PC-3 (cell line): ENCODE measurements around the gene ERN2. TPM values are rescaled to one million over a fixed set of nuclear protein-coding genes. Genes with fewer than 3 reads are reported as not detected.

ENCODE experiments used
- ATAC-seq: fragments of 200-7000 bp; cut with Tn5 transposase; 2 replicates; pipeline ENCODE4 v1.9.1; 2020; ENCODE audit warnings: mild to moderate bottlenecking, moderate library complexity
- Bru-seq: library from RNA; stranded (reverse); fragments of 400-500 nt; gene quantifications from one replicate; lab custom pipeline; 2021; lab: Mats Ljungman, UMichigan
- BruChase-seq, 2 experiments: library from RNA; stranded (reverse); fragments of 400-500 nt; gene quantifications; one replicate each; lab custom pipeline; 2021; lab: Mats Ljungman, UMichigan
- BruUV-seq: library from RNA; stranded (reverse); fragments of 400-500 nt; replicated peaks from 2 replicates; lab custom pipeline; 2021; lab: Mats Ljungman, UMichigan
- CTCF ChIA-PET: fragments of 300-600 bp; sonication (Branson Sonifier 250); formaldehyde crosslinking; loops from one replicate; lab custom pipeline; 2022; ENCODE audit warnings: antibody characterized with exemption; lab: Charles Lee
- POLR2A ChIA-PET: fragments of 300-600 bp; sonication (Branson Sonifier 250); formaldehyde crosslinking; loops from one replicate; lab custom pipeline; 2022; ENCODE audit warnings: antibody characterized with exemption; ENCODE audit not compliant: unreplicated experiment; lab: Charles Lee
- DNase-seq: peaks from one replicate; pipeline ENCODE4 v3.0.0-alpha.2; 2015
- H2AFZ ChIP-seq: fragments of 300-600 bp; sonication (generic); 2 replicates; pipeline ENCODE4 v1.6.0; 2016; ENCODE audit warnings: antibody characterized with exemption, low read length
- H3F3A ChIP-seq: fragments of 300-600 bp; sonication (generic); one replicate; pipeline ENCODE4 v1.6.0; 2017; ENCODE audit warnings: antibody characterized with exemption, low read length, control low read depth, mild to moderate bottlenecking; ENCODE audit not compliant: unreplicated experiment
- H3K27ac ChIP-seq: fragments of 300-600 bp; sonication (generic); 2 replicates; pipeline ENCODE4 v1.5.1; 2016; ENCODE audit warnings: mild to moderate bottlenecking, low read length
- H3K27me3 ChIP-seq: fragments of 300-600 bp; sonication (generic); 2 replicates; pipeline ENCODE4 v1.6.1; 2016; ENCODE audit warnings: low read length, mixed read lengths
- H3K36me3 ChIP-seq: fragments of 300-600 bp; sonication (generic); 2 replicates; pipeline ENCODE4 v1.6.1; 2016; ENCODE audit warnings: low read depth, mixed run types, low read length, mixed read lengths
- H3K4me1 ChIP-seq: fragments of 300-600 bp; sonication (generic); 2 replicates; pipeline ENCODE4 v1.5.1; 2016; ENCODE audit warnings: low read length; ENCODE audit not compliant: insufficient read depth
- H3K4me2 ChIP-seq: fragments of 300-600 bp; sonication (generic); 2 replicates; pipeline ENCODE4 v1.6.0; 2016; ENCODE audit warnings: low read length
- H3K4me3 ChIP-seq: fragments of 300-600 bp; sonication (generic); 2 replicates; pipeline ENCODE4 v1.5.1; 2016; ENCODE audit warnings: mild to moderate bottlenecking, low read length, mixed read lengths
- H3K79me2 ChIP-seq: fragments of 300-600 bp; sonication (generic); 2 replicates; pipeline ENCODE4 v1.6.1; 2017; ENCODE audit warnings: low read length, mixed read lengths
- H3K9ac ChIP-seq: fragments of 300-600 bp; sonication (generic); 2 replicates; pipeline ENCODE4 v1.6.0; 2016; ENCODE audit warnings: mild to moderate bottlenecking, low read length
- H3K9me2 ChIP-seq: fragments of 300-600 bp; sonication (generic); replicated peaks from 2 replicates; pipeline ENCODE4 v1.6.1; 2016; ENCODE audit warnings: mixed run types, low read length, mixed read lengths
- H3K9me3 ChIP-seq: fragments of 300-600 bp; sonication (generic); 2 replicates; pipeline ENCODE4 v1.6.1; 2016; ENCODE audit warnings: low read length, mixed read lengths
- H4K20me1 ChIP-seq: fragments of 300-600 bp; sonication (generic); 2 replicates; pipeline ENCODE4 v1.6.1; 2016; ENCODE audit warnings: low read length, mixed read lengths
- EZH2 ChIP-seq: fragments of 300-600 bp; sonication (generic); IDR thresholded peaks from one replicate; pipeline ENCODE4 v1.6.1; 2017; ENCODE audit warnings: antibody characterized with exemption, mild to moderate bottlenecking, low read length; ENCODE audit not compliant: unreplicated experiment
- EZH2phosphoT487 ChIP-seq: fragments of 300-600 bp; sonication (generic); IDR thresholded peaks from 2 replicates; pipeline ENCODE4 v1.6.1; 2018; ENCODE audit warnings: mild to moderate bottlenecking, antibody characterized with exemption, low read length, borderline replicate concordance
- intact Hi-C: fragments of 100-400 bp; cut with micrococcal nuclease; formaldehyde crosslinking; loops from 2 replicates; pipeline ENCODE4 v1.9.0; 2023
- long read RNA-seq: library from polyadenylated mRNA; unstranded; transcript quantifications from one replicate; pipeline ENCODE4 v2.0.0, GENCODE V29; 2021; ENCODE audit not compliant: unreplicated experiment
- total RNA-seq: library from RNA; depleted of rRNA; stranded (reverse); fragments of >200 nt; gene quantifications from 2 replicates; pipeline ENCODE4 v1.2.3, GENCODE V29; 2014; rRNA removed
- TF ChIP-seq, protein P1 (sequence below): fragments of 300-600 bp; sonication (generic); conservative IDR thresholded peaks from 2 replicates; pipeline ENCODE4 v1.5.1; 2017; ENCODE audit warnings: antibody characterized with exemption, low read depth, mild to moderate bottlenecking, low read length

Gene ERN2
- not detected in 2 replicates for total RNA-seq
- percentile 4 among the genes with signal in this experiment for Bru-seq, nascent RNA
- percentile 4 among the genes with signal in this experiment for BruChase-seq, experiment 1, labeled RNA remaining after a 6-hour chase
- BruChase-seq, experiment 2, labeled RNA remaining after a 2-hour chase, result not detected
- long read RNA-seq, result 0 reads

DNA sequence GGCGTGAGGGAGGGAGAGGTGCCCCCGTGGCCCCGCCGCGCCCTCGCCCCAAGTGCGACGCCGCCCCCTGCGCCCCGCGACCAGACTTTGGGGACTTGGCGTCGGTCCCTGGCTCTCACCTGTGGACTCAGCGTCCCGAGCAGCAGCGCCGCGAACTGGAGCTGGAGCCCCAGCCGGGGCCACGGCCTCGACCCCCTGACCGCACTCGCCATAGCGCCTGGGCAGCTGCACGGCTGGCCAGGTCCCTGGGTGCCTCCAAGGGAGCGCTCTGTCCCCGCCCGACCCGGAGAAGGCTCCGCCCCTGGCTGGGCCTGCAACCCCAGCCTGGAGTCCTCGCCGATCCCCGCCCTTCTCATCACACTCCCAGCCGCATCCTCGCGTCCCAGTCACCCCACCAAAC, at the start of gene ERN2:
Gene ERN2, minus strand, starts transcription at position 247 of the 400 bp plus-strand sequence. Its CDS starts 35 bp downstream, at position 212.
- no peaks in the 10 kb centered on the region for H3K9me2 ChIP-seq
- H3K4me2 ChIP-seq, result no peak within 1 kb of the TSS
- H3F3A ChIP-seq, result no peaks in the 10 kb centered on the region
- peaks cover 6% of the 10 kb centered on the region for H3K27me3 ChIP-seq
- no peaks in the 10 kb centered on the region for H3K36me3 ChIP-seq
- no TSS peak for BruUV-seq
- no peaks in the 10 kb centered on the region for H3K9me3 ChIP-seq
- no peak within 1 kb of the TSS for H3K27ac ChIP-seq
- no peaks in the 10 kb centered on the region for H3K4me1 ChIP-seq
- H3K9ac ChIP-seq, result no peak within 1 kb of the TSS
- no peak for DNase-seq
- H4K20me1 ChIP-seq, result no peaks in the 10 kb centered on the region
- intact Hi-C loops, result no loop called here
- ATAC-seq, result no peak
- POLR2A ChIA-PET, result no interaction called here
- no peak within 1 kb of the TSS for H2AFZ ChIP-seq
- H3K79me2 ChIP-seq, result no peaks in the 10 kb centered on the region
- H3K4me3 ChIP-seq, result no peak within 1 kb of the TSS
- CTCF ChIA-PET, result no interaction called here
- TF ChIP-seq, protein P1, sequence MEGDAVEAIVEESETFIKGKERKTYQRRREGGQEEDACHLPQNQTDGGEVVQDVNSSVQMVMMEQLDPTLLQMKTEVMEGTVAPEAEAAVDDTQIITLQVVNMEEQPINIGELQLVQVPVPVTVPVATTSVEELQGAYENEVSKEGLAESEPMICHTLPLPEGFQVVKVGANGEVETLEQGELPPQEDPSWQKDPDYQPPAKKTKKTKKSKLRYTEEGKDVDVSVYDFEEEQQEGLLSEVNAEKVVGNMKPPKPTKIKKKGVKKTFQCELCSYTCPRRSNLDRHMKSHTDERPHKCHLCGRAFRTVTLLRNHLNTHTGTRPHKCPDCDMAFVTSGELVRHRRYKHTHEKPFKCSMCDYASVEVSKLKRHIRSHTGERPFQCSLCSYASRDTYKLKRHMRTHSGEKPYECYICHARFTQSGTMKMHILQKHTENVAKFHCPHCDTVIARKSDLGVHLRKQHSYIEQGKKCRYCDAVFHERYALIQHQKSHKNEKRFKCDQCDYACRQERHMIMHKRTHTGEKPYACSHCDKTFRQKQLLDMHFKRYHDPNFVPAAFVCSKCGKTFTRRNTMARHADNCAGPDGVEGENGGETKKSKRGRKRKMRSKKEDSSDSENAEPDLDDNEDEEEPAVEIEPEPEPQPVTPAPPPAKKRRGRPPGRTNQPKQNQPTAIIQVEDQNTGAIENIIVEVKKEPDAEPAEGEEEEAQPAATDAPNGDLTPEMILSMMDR, result no peak
- TF ChIP-seq EZH2 (no peak), EZH2phosphoT487 (no peak)

GRCh38 chr16:23757937-23758619, 45.1 kb upstream of the ERN2 start:
- no peaks in the 10 kb centered on the region for H3K36me3 ChIP-seq
- H3K9me2 ChIP-seq, result no peaks in the 10 kb centered on the region
- H3K9me3 ChIP-seq, result no peaks in the 10 kb centered on the region
- no peaks in the 10 kb centered on the region for H3K4me1 ChIP-seq
- H3K4me3 ChIP-seq, result no peak overlapping the region
- BruUV-seq, result no TSS peak
- H4K20me1 ChIP-seq, result no peaks in the 10 kb centered on the region
- ChIA-PET POLR2A (no interaction called here), CTCF (no interaction called here)
- H3K27me3 ChIP-seq, result peaks cover 15% of the 10 kb centered on the region
- TF ChIP-seq EZH2, result no peak
- no peak for TF ChIP-seq EZH2phosphoT487
- TF ChIP-seq, protein P1, result no peak
- H3K9ac ChIP-seq, result no peak overlapping the region
- no peak overlapping the region for H3K4me2 ChIP-seq
- no peaks in the 10 kb centered on the region for H3F3A ChIP-seq
- H3K79me2 ChIP-seq, result no peaks in the 10 kb centered on the region
- intact Hi-C loops, result no loop called here
- no peak for DNase-seq
- no peak for ATAC-seq
- H3K27ac ChIP-seq, result no peak overlapping the region
- no peak overlapping the region for H2AFZ ChIP-seq

- POLR2A ChIA-PET, result no interaction called here
- no peaks in the 10 kb centered on the region for H3K36me3 ChIP-seq
- no peak overlapping the region for H2AFZ ChIP-seq
- no peak for TF ChIP-seq EZH2phosphoT487
- no peak for TF ChIP-seq EZH2
- TF ChIP-seq, protein P1, result no peak
- CTCF ChIA-PET, result no interaction called here
- no peak overlapping the region for H3K4me2 ChIP-seq
- H3K9ac ChIP-seq, result no peak overlapping the region
- peaks cover 15% of the 10 kb centered on the region for H3K27me3 ChIP-seq
- no peak overlapping the region for H3K4me3 ChIP-seq
- no peak for ATAC-seq
- DNase-seq, result no peak
- H3K4me1 ChIP-seq, result no peaks in the 10 kb centered on the region
- H4K20me1 ChIP-seq, result no peaks in the 10 kb centered on the region
- H3K9me3 ChIP-seq, result no peaks in the 10 kb centered on the region
- H3K9me2 ChIP-seq, result no peaks in the 10 kb centered on the region
- no peaks in the 10 kb centered on the region for H3K79me2 ChIP-seq
- H3K27ac ChIP-seq, result no peak overlapping the region
- H3F3A ChIP-seq, result no peaks in the 10 kb centered on the region
- BruUV-seq, result no TSS peak
- intact Hi-C loops, result no loop called here
Measured at GRCh38 chr16:23757116-23757515, 44.1 kb upstream of the ERN2 start.
